WTC11 (cell line): ENCODE measurements around the gene H2AZ2. TPM values are rescaled to one million over a fixed set of nuclear protein-coding genes. Genes with fewer than 3 reads are reported as not detected.

Source experiments
- ATAC-seq: fragments of 200-7000 bp; cut with Tn5 transposase; 2 replicates; pipeline ENCODE4 v1.10.0; 2021; ENCODE audit warnings: mild to moderate bottlenecking, moderate library complexity
- CTCF ChIA-PET: fragments of 300-600 bp; sonication (Branson Sonifier 250); formaldehyde crosslinking; loops from one replicate; lab custom pipeline; 2021; ENCODE audit warnings: antibody characterized with exemption; lab: Charles Lee
- POLR2A ChIA-PET: fragments of 350-600 bp; sonication (Branson Sonifier 250); formaldehyde crosslinking; loops from one replicate; lab custom pipeline; 2021; ENCODE audit warnings: antibody characterized with exemption; lab: Charles Lee
- DNase-seq: peaks from one replicate; pipeline ENCODE4 v3.0.0; 2021; ENCODE audit warnings: low spot score
- H3K27ac Mint-ChIP-seq: 2 replicates; pipeline ENCODE4 v1.8.0; 2021; ENCODE audit warnings: mixed read lengths
- H3K27me3 Mint-ChIP-seq: 2 replicates; pipeline ENCODE4 v1.8.0; 2021; ENCODE audit warnings: low read depth, mild to moderate bottlenecking, moderate library complexity, mixed read lengths
- H3K36me3 Mint-ChIP-seq: 2 replicates; pipeline ENCODE4 v1.8.0; 2021; ENCODE audit warnings: mixed read lengths
- H3K4me1 Mint-ChIP-seq: 2 replicates; pipeline ENCODE4 v1.8.0; 2022; ENCODE audit warnings: mixed read lengths
- H3K4me3 Mint-ChIP-seq: 2 replicates; pipeline ENCODE4 v1.8.0; 2021; ENCODE audit warnings: mild to moderate bottlenecking, moderate library complexity, mixed read lengths
- H3K9me3 Mint-ChIP-seq: 2 replicates; pipeline ENCODE4 v1.8.0; 2021; ENCODE audit warnings: mixed read lengths
- AR ChIP-seq: fragments of 250-450 bp; sonication (Bioruptor Pico); IDR thresholded peaks from 2 replicates; pipeline ENCODE4 v1.9.0; 2021; ENCODE audit warnings: mild to moderate bottlenecking
- ARID4B ChIP-seq: sonication (generic); formaldehyde crosslinking; IDR thresholded peaks from 2 replicates; pipeline ENCODE4 v1.8.0; 2023; ENCODE audit warnings: missing genetic modification reagents, mild to moderate bottlenecking, borderline replicate concordance
- CDX4 ChIP-seq: fragments of 250-450 bp; sonication (Bioruptor Pico); IDR thresholded peaks from 2 replicates; pipeline ENCODE4 v1.9.0; 2021; ENCODE audit warnings: moderate library complexity, mild to moderate bottlenecking, inconsistent platforms, borderline replicate concordance
- CREB1 ChIP-seq: sonication (generic); formaldehyde crosslinking; IDR thresholded peaks from 2 replicates; pipeline ENCODE4 v1.8.0; 2023; ENCODE audit warnings: mild to moderate bottlenecking, missing genetic modification reagents
- E2F4 ChIP-seq: sonication (generic); formaldehyde crosslinking; IDR thresholded peaks from 2 replicates; pipeline ENCODE4 v1.8.1; 2022; ENCODE audit warnings: low read depth, mild to moderate bottlenecking, moderate library complexity, missing genetic modification reagents, borderline replicate concordance
- ELF4 ChIP-seq: sonication (generic); formaldehyde crosslinking; IDR thresholded peaks from 2 replicates; pipeline ENCODE4 v1.8.1; 2022; ENCODE audit warnings: low read depth, mild to moderate bottlenecking, moderate library complexity, missing genetic modification reagents
- HMGA2 ChIP-seq: fragments of 250-450 bp; sonication (Bioruptor Pico); IDR thresholded peaks from 2 replicates; pipeline ENCODE4 v1.4.0; 2021; ENCODE audit warnings: mild to moderate bottlenecking, moderate library complexity
- MAX ChIP-seq: sonication (generic); formaldehyde crosslinking; IDR thresholded peaks from 2 replicates; pipeline ENCODE4 v1.8.0; 2022; ENCODE audit warnings: mild to moderate bottlenecking, missing genetic modification reagents
- MXD4 ChIP-seq: fragments of 250-450 bp; sonication (Bioruptor Pico); IDR thresholded peaks from 2 replicates; pipeline ENCODE4 v1.8.0; 2021; ENCODE audit warnings: mild to moderate bottlenecking, moderate library complexity, borderline replicate concordance
- NFYB ChIP-seq: sonication (generic); formaldehyde crosslinking; conservative IDR thresholded peaks from 2 replicates; pipeline ENCODE4 v1.8.0; 2022; ENCODE audit warnings: low read depth, missing genetic modification reagents
- RELA ChIP-seq: sonication (generic); formaldehyde crosslinking; IDR thresholded peaks from 2 replicates; pipeline ENCODE4 v1.8.1; 2022; ENCODE audit warnings: missing genetic modification reagents, mild to moderate bottlenecking, borderline replicate concordance
- SOX15 ChIP-seq: fragments of 250-450 bp; sonication (Bioruptor Pico); IDR thresholded peaks from 2 replicates; pipeline ENCODE4 v1.9.0; 2021; ENCODE audit warnings: mild to moderate bottlenecking
- TCF7 ChIP-seq: sonication (generic); formaldehyde crosslinking; IDR thresholded peaks from 2 replicates; pipeline ENCODE4 v1.8.0; 2022; ENCODE audit warnings: mild to moderate bottlenecking, low read depth, missing genetic modification reagents, moderate library complexity
- TP53 ChIP-seq: sonication (generic); formaldehyde crosslinking; IDR thresholded peaks from 2 replicates; pipeline ENCODE4 v1.8.1; 2023; ENCODE audit warnings: mild to moderate bottlenecking, missing genetic modification reagents
- ZMAT4 ChIP-seq: fragments of 250-450 bp; sonication (Bioruptor Pico); IDR thresholded peaks from 2 replicates; pipeline ENCODE4 v1.9.0; 2021; ENCODE audit warnings: mild to moderate bottlenecking
- ZNF317 ChIP-seq: sonication (generic); formaldehyde crosslinking; IDR thresholded peaks from 2 replicates; pipeline ENCODE4 v1.8.1; 2023; ENCODE audit warnings: low read depth, mild to moderate bottlenecking, moderate library complexity, missing genetic modification reagents, borderline replicate concordance
- total RNA-seq: library from RNA; stranded (reverse); gene quantifications from 3 replicates; pipeline ENCODE4 v1.2.3, GENCODE V29; 2021
- TF ChIP-seq, protein P1 (sequence below): fragments of 250-450 bp; sonication (Bioruptor Pico); IDR thresholded peaks from 2 replicates; pipeline ENCODE4 v1.8.0; 2021; ENCODE audit warnings: mild to moderate bottlenecking
- TF ChIP-seq, protein P2 (sequence below): sonication (generic); formaldehyde crosslinking; IDR thresholded peaks from 2 replicates; pipeline ENCODE4 v1.8.0; 2022; ENCODE audit warnings: missing genetic modification reagents
- TF ChIP-seq, protein P3 (sequence below): sonication (generic); formaldehyde crosslinking; IDR thresholded peaks from 2 replicates; pipeline ENCODE4 v1.8.0; 2022; ENCODE audit warnings: mild to moderate bottlenecking, missing genetic modification reagents

The H2AZ2 gene
- total RNA-seq, 1 experiment from 2014 or later: 178 TPM

GRCh38 chr7:44894888-44895580 lies 47.1 kb upstream of the H2AZ2 start (continued):
- TF ChIP-seq AR (CRISPR knock-in tag): no peak
- TF ChIP-seq TCF7: no peak
- no peak for TF ChIP-seq SOX15
- no peak for TF ChIP-seq CDX4 (CRISPR knock-in tag)
- TF ChIP-seq ZMAT4: no peak
- no peak for TF ChIP-seq MAX
- TF ChIP-seq ELF4 (CRISPR knock-in tag): no peak
- TF ChIP-seq CREB1 (CRISPR knock-in tag): no peak
- TF ChIP-seq, protein P1, sequence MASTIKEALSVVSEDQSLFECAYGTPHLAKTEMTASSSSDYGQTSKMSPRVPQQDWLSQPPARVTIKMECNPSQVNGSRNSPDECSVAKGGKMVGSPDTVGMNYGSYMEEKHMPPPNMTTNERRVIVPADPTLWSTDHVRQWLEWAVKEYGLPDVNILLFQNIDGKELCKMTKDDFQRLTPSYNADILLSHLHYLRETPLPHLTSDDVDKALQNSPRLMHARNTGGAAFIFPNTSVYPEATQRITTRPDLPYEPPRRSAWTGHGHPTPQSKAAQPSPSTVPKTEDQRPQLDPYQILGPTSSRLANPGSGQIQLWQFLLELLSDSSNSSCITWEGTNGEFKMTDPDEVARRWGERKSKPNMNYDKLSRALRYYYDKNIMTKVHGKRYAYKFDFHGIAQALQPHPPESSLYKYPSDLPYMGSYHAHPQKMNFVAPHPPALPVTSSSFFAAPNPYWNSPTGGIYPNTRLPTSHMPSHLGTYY (CRISPR knock-in tag): no peak
- TF ChIP-seq ZNF317 (CRISPR knock-in tag): no peak
- TF ChIP-seq MXD4 (CRISPR knock-in tag): no peak

GRCh38 chr7:44893710-44894234 lies 45.9 kb upstream of the H2AZ2 start:
- no peak overlapping the region for H3K27ac Mint-ChIP-seq
- H3K36me3 Mint-ChIP-seq: no peaks in the 10 kb centered on the region
- H3K9me3 Mint-ChIP-seq: peaks cover 8% of the 10 kb centered on the region
- POLR2A ChIA-PET: interaction anchor here (0.6 kb wide), 1 partner anchor 273 kb away, joined by 3 read pairs; no protein-coding TSS in a partner anchor
- ATAC-seq (no peak), DNase-seq (no peak)
- no peak overlapping the region for H3K4me3 Mint-ChIP-seq
- H3K27me3 Mint-ChIP-seq: peaks cover 3% of the 10 kb centered on the region
- CTCF ChIA-PET: interaction anchor here (1.0 kb wide), 1 partner anchor 105 kb away, joined by 4 read pairs; no protein-coding TSS in a partner anchor
- no peaks in the 10 kb centered on the region for H3K4me1 Mint-ChIP-seq
- TF ChIP-seq E2F4 (CRISPR knock-in tag) (no peak), HMGA2 (no peak), NFYB (CRISPR knock-in tag) (no peak), RELA (CRISPR knock-in tag) (no peak), ARID4B (CRISPR knock-in tag) (no peak), TP53 (CRISPR knock-in tag) (no peak)
- TF ChIP-seq, protein P2, sequence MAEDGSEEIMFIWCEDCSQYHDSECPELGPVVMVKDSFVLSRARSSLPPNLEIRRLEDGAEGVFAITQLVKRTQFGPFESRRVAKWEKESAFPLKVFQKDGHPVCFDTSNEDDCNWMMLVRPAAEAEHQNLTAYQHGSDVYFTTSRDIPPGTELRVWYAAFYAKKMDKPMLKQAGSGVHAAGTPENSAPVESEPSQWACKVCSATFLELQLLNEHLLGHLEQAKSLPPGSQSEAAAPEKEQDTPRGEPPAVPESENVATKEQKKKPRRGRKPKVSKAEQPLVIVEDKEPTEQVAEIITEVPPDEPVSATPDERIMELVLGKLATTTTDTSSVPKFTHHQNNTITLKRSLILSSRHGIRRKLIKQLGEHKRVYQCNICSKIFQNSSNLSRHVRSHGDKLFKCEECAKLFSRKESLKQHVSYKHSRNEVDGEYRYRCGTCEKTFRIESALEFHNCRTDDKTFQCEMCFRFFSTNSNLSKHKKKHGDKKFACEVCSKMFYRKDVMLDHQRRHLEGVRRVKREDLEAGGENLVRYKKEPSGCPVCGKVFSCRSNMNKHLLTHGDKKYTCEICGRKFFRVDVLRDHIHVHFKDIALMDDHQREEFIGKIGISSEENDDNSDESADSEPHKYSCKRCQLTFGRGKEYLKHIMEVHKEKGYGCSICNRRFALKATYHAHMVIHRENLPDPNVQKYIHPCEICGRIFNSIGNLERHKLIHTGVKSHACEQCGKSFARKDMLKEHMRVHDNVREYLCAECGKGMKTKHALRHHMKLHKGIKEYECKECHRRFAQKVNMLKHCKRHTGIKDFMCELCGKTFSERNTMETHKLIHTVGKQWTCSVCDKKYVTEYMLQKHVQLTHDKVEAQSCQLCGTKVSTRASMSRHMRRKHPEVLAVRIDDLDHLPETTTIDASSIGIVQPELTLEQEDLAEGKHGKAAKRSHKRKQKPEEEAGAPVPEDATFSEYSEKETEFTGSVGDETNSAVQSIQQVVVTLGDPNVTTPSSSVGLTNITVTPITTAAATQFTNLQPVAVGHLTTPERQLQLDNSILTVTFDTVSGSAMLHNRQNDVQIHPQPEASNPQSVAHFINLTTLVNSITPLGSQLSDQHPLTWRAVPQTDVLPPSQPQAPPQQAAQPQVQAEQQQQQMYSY (CRISPR knock-in tag): no peak
- TF ChIP-seq, protein P3, sequence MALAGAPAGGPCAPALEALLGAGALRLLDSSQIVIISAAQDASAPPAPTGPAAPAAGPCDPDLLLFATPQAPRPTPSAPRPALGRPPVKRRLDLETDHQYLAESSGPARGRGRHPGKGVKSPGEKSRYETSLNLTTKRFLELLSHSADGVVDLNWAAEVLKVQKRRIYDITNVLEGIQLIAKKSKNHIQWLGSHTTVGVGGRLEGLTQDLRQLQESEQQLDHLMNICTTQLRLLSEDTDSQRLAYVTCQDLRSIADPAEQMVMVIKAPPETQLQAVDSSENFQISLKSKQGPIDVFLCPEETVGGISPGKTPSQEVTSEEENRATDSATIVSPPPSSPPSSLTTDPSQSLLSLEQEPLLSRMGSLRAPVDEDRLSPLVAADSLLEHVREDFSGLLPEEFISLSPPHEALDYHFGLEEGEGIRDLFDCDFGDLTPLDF (CRISPR knock-in tag): no peak
